ENCODE data around the gene KLHL33.

Gene KLHL33

GRCh38 chr14:20412876-20413743, 22.9 kb downstream of the KLHL33 start, which contains the start of gene TEP1:
TSS of gene TEP1 (minus strand) at chr14:20413501. CDS start at chr14:20408439, 5,062 bp downstream.
- DNase-seq, result peak; percentile 60

GRCh38 chr14:20412411-20412810, 23.6 kb downstream of the KLHL33 start:
- no peak for DNase-seq

- DNase-seq, result no peak
Observed at GRCh38 chr14:20409226-20409625, 26.7 kb downstream of the KLHL33 start.

- no peak for DNase-seq
Observed at GRCh38 chr14:20403521-20403920, 32.4 kb downstream of the KLHL33 start.

GRCh38 chr14:20400965-20401593, 34.9 kb downstream of the KLHL33 start:
- no peak for DNase-seq

GRCh38 chr14:20400589-20400964, 35.4 kb downstream of the KLHL33 start:
- no peak for DNase-seq

GRCh38 chr14:20397511-20397910, 38.5 kb downstream of the KLHL33 start:
- DNase-seq, result no peak

GRCh38 chr14:20391505-20391904, 44.5 kb downstream of the KLHL33 start:
- no peak for DNase-seq

- no peak for DNase-seq
Observed at GRCh38 chr14:20388159-20388558, 47.8 kb downstream of the KLHL33 start.

- no peak for DNase-seq
Observed at GRCh38 chr14:20387576-20387975, 48.4 kb downstream of the KLHL33 start.

- no peak for DNase-seq
Observed at GRCh38 chr14:20386276-20386855, 49.6 kb downstream of the KLHL33 start.

- no peak for DNase-seq
Observed at GRCh38 chr14:20384886-20385285, 51.1 kb downstream of the KLHL33 start.

GRCh38 chr14:20384321-20384720, 51.6 kb downstream of the KLHL33 start:
- no peak for DNase-seq

- DNase-seq, result no peak
Observed at GRCh38 chr14:20383636-20384035, 52.3 kb downstream of the KLHL33 start.

GRCh38 chr14:20383032-20383431, 52.9 kb downstream of the KLHL33 start:
- DNase-seq, result no peak

GRCh38 chr14:20382526-20382925, 53.4 kb downstream of the KLHL33 start:
- DNase-seq, result no peak

GRCh38 chr14:20381341-20381740, 54.6 kb downstream of the KLHL33 start:
- DNase-seq, result no peak

- DNase-seq, result no peak
Observed at GRCh38 chr14:20380681-20381080, 55.3 kb downstream of the KLHL33 start.

- no peak for DNase-seq
Observed at GRCh38 chr14:20379743-20380142, 56.2 kb downstream of the KLHL33 start.

- no peak for DNase-seq
Observed at GRCh38 chr14:20377171-20377570, 58.8 kb downstream of the KLHL33 start.

- DNase-seq, result no peak
Observed at GRCh38 chr14:20376071-20376588, 59.8 kb downstream of the KLHL33 start.
